Neural cell (in vitro differentiated cells): ENCODE measurements around the gene SCAP.

Source experiments
- EP300 ChIP-seq: fragments of 450-650 bp; conservative IDR thresholded peaks from 2 replicates; pipeline ENCODE4 v1.6.1; 2014; ENCODE audit warnings: antibody characterized with exemption, mild to moderate bottlenecking, moderate library complexity; ENCODE audit not compliant: poor library complexity, severe bottlenecking
- EZH2 ChIP-seq: fragments of 200-600, 300-800 bp; shearing (Covaris generic), sonication (generic); IDR thresholded peaks from 2 replicates; pipeline ENCODE4 v1.6.1; 2014; ENCODE audit warnings: antibody characterized with exemption, low read length, borderline replicate concordance, mild to moderate bottlenecking; ENCODE audit not compliant: insufficient read depth, poor library complexity, severe bottlenecking
- MXI1 ChIP-seq: fragments of 450-650 bp; conservative IDR thresholded peaks from 2 replicates; pipeline ENCODE4 v1.6.1; 2014; ENCODE audit warnings: antibody characterized with exemption, mild to moderate bottlenecking; ENCODE audit not compliant: poor library complexity, severe bottlenecking
- POLR2AphosphoS5 ChIP-seq: IDR thresholded peaks from 2 replicates; pipeline ENCODE4 v1.6.1; 2012
- SMC3 ChIP-seq: fragments of 450-650 bp; conservative IDR thresholded peaks from 2 replicates; pipeline ENCODE4 v1.6.1; 2014; ENCODE audit warnings: antibody characterized with exemption, mild to moderate bottlenecking, moderate library complexity; ENCODE audit not compliant: poor library complexity
- TF ChIP-seq, protein P1 (sequence below): fragments of 450-650 bp; IDR thresholded peaks from 2 replicates; pipeline ENCODE4 v1.5.1; 2014; ENCODE audit warnings: antibody characterized with exemption, mild to moderate bottlenecking, moderate library complexity; ENCODE audit not compliant: poor library complexity, severe bottlenecking
- TF ChIP-seq, protein P2 (sequence below): IDR thresholded peaks from 2 replicates; pipeline ENCODE4 v1.6.1; 2012; ENCODE audit warnings: borderline replicate concordance

DNA sequence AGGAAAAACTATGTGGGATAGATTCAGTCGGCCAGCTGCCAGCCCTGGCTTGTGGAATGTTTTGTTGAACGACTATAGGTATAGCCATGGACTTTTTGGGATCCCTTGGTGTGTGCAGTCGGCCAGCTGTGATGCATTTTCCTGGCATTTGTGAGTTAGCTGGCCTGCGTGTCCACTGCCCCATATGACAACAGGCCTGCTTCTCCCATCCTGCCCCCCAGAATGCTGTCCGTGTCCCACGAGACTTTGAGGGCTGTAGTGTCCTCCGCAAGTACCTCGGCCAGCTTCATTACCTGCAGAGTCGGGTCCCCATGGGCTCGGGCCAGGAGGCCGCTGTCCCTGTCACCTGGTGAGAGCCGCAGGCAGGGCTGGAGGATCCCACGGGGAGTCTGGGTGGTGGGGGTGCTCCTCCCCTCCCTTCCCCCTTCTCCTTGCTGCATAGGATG lies 71.3 kb downstream of the SCAP start:
- TF ChIP-seq POLR2AphosphoS5 (no peak), EZH2 (no peak), MXI1 (no peak), EP300 (no peak), SMC3 (no peak)
- TF ChIP-seq, protein P1, sequence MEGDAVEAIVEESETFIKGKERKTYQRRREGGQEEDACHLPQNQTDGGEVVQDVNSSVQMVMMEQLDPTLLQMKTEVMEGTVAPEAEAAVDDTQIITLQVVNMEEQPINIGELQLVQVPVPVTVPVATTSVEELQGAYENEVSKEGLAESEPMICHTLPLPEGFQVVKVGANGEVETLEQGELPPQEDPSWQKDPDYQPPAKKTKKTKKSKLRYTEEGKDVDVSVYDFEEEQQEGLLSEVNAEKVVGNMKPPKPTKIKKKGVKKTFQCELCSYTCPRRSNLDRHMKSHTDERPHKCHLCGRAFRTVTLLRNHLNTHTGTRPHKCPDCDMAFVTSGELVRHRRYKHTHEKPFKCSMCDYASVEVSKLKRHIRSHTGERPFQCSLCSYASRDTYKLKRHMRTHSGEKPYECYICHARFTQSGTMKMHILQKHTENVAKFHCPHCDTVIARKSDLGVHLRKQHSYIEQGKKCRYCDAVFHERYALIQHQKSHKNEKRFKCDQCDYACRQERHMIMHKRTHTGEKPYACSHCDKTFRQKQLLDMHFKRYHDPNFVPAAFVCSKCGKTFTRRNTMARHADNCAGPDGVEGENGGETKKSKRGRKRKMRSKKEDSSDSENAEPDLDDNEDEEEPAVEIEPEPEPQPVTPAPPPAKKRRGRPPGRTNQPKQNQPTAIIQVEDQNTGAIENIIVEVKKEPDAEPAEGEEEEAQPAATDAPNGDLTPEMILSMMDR: no peak
- TF ChIP-seq, protein P2, sequence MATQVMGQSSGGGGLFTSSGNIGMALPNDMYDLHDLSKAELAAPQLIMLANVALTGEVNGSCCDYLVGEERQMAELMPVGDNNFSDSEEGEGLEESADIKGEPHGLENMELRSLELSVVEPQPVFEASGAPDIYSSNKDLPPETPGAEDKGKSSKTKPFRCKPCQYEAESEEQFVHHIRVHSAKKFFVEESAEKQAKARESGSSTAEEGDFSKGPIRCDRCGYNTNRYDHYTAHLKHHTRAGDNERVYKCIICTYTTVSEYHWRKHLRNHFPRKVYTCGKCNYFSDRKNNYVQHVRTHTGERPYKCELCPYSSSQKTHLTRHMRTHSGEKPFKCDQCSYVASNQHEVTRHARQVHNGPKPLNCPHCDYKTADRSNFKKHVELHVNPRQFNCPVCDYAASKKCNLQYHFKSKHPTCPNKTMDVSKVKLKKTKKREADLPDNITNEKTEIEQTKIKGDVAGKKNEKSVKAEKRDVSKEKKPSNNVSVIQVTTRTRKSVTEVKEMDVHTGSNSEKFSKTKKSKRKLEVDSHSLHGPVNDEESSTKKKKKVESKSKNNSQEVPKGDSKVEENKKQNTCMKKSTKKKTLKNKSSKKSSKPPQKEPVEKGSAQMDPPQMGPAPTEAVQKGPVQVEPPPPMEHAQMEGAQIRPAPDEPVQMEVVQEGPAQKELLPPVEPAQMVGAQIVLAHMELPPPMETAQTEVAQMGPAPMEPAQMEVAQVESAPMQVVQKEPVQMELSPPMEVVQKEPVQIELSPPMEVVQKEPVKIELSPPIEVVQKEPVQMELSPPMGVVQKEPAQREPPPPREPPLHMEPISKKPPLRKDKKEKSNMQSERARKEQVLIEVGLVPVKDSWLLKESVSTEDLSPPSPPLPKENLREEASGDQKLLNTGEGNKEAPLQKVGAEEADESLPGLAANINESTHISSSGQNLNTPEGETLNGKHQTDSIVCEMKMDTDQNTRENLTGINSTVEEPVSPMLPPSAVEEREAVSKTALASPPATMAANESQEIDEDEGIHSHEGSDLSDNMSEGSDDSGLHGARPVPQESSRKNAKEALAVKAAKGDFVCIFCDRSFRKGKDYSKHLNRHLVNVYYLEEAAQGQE: no peak
